Mammary microvascular endothelial cell (primary cell): ENCODE data around the gene PIGQ. TPM values are rescaled to one million over a fixed set of nuclear protein-coding genes. Genes with fewer than 3 reads are reported as not detected.

Source experiments
- total RNA-seq: library from RNA; depleted of rRNA; stranded (reverse); fragments of >200 nt; gene quantifications from 2 replicates; pipeline ENCODE4 v1.2.3, GENCODE V29; 2015

Gene PIGQ
- 25.9 and 26.0 TPM in 2 replicates for total RNA-seq

DNA sequence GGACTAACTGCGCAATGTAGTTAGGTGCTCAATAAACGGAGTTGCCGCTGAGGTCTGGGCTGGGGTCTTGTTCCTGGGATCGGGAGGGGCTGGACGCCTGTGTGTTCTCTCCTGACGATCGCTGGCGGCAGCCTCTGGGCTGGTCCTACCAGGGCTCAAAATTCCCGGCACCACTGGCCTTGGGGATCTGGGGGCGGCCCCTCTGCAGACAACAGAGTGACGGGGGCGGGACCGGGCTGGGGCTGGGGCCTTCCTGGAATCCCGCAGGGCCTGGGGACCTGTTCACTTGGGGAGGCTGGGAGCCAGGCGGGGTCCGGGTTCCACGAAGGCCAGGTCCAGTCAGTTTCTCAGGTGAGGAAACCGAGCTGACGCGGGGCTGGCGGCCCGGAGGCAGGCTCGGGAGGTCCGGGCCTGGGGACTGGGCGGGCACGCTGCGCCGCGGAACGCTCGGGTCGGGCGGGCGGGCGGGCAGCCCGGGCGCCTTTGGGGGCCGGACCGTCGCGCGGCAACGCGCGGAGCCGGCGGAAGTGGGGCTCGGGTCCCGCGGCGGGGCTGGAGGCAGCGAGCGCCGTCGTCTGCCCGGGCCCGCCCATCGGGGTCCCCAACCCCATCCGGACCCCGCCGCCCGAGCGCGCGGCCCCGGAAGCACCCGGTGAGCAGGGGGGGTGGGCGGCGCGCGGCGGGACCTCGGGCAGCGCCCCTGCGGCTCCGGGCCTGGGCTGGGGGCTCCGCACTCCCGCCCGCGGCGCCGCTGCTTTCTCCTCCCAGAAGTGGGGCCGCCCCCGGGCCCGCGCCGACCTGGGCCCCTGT lies at the start of gene PIGQ:
TSS of gene PIGQ (plus strand) at position 524 of the 810 bp plus-strand sequence. CDS start 4,107 bp downstream, outside the sequence.

GRCh38 chr16:527015-527903 lies 42.5 kb upstream of the PIGQ start, which contains the start of gene CAPN15:
TSS of gene CAPN15 (plus strand) at chr16:527712. CDS start at chr16:546839, 19,127 bp downstream.

GRCh38 chr16:560204-560700 lies 9.5 kb upstream of the PIGQ start, which contains the start of gene PRR35:
TSS of gene PRR35 (plus strand) at chr16:560394. CDS start at chr16:563295, 2,901 bp downstream.

GRCh38 chr16:566475-567372 lies 3.0 kb upstream of the PIGQ start, which contains the start of gene NHLRC4:
TSS of gene NHLRC4 (plus strand) at chr16:567005. CDS start at chr16:568048, 1,043 bp downstream.

GRCh38 chr16:589658-590187 lies 20.0 kb downstream of the PIGQ start, which contains the start of gene RAB40C:
TSS of gene RAB40C (plus strand) at chr16:590066. CDS start at chr16:590292, 226 bp downstream.

DNA sequence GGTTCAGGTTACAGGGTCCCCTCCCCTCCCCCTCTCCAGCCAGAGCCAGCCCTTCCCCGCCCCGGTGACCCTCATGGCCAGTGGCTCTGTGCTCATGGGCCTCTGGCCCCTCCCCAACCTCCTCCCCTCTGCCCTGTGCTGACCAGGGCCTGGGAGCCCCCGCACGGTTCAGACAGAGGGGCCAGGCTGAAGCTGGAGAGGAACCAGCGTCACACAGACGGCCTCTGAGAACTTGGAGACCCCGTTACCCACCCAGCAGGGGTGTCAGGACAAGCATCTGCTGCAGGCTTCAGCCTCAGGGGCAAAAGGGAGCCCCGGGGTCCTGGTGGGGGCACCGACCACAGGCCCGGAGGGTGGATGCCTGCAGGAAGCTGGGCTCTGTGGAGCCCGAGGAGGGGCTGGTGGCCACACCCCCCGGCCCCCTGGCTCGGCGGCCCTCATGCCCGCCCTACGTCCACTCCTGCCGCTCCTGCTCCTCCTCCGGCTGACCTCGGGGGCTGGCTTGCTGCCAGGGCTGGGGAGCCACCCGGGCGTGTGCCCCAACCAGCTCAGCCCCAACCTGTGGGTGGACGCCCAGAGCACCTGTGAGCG lies 61.1 kb downstream of the PIGQ start, which contains the start of gene WFIKKN1:
TSS of gene WFIKKN1 (plus strand) at position 171 of the 591 bp plus-strand sequence. CDS start at position 440, 269 bp downstream.

Other genes with a start within 250 kb of the PIGQ start
- gene AXIN1, start 217.2 kb upstream of the PIGQ start, total RNA-seq = 19.2 and 23.7 TPM in 2 replicates
- gene MRPL28, start 199.4 kb upstream of the PIGQ start, total RNA-seq = 146 and 154 TPM in 2 replicates
- 55.5 and 64.6 TPM in 2 replicates for gene PGAP6, start 188.0 kb upstream of the PIGQ start, total RNA-seq
- 125 and 136 TPM in 2 replicates for gene NME4, start 172.8 kb upstream of the PIGQ start, total RNA-seq
- 27.5 and 30.7 TPM in 2 replicates for gene DECR2, start 168.1 kb upstream of the PIGQ start, total RNA-seq
- 34.9 and 42.6 TPM in 2 replicates for gene RAB11FIP3, start 144.3 kb upstream of the PIGQ start, total RNA-seq
- gene CAPN15, start 42.3 kb upstream of the PIGQ start, total RNA-seq = 51.1 and 58.2 TPM in 2 replicates
- not detected in 2 replicates for gene PRR35, start 9.6 kb upstream of the PIGQ start, total RNA-seq
- 0.59 and 0.67 TPM in 2 replicates for gene NHLRC4, start 3.0 kb upstream of the PIGQ start, total RNA-seq
- 14.0 and 19.3 TPM in 2 replicates for gene RAB40C, start 20.1 kb downstream of the PIGQ start, total RNA-seq
- 0.10 TPM in 1 of 2 replicates, not detected in the other for gene WFIKKN1, start 61.0 kb downstream of the PIGQ start, total RNA-seq
- 146 and 160 TPM in 2 replicates for gene METTL26, start 66.3 kb downstream of the PIGQ start, total RNA-seq
- gene MCRIP2, start 71.9 kb downstream of the PIGQ start, total RNA-seq = 27.6 and 35.6 TPM in 2 replicates
- 6.9 and 10.6 TPM in 2 replicates for gene WDR90, start 79.4 kb downstream of the PIGQ start, total RNA-seq
- gene RHOT2, start 98.2 kb downstream of the PIGQ start, total RNA-seq = 39.1 and 50.4 TPM in 2 replicates
- gene RHBDL1, start 105.7 kb downstream of the PIGQ start, total RNA-seq = 0.07 and 0.69 TPM in 2 replicates
- 176 and 178 TPM in 2 replicates for gene STUB1, start 110.4 kb downstream of the PIGQ start, total RNA-seq
- gene JMJD8, start 114.4 kb downstream of the PIGQ start, total RNA-seq = 71.3 and 89.9 TPM in 2 replicates
- 9.1 and 9.5 TPM in 2 replicates for gene WDR24, start 120.4 kb downstream of the PIGQ start, total RNA-seq
- 0.07 TPM in 1 of 2 replicates, not detected in the other for gene FBXL16, start 135.8 kb downstream of the PIGQ start, total RNA-seq
- 32.8 and 48.0 TPM in 2 replicates for gene METRN, start 145.2 kb downstream of the PIGQ start, total RNA-seq
- 39.4 and 43.4 TPM in 2 replicates for gene ANTKMT, start 151.2 kb downstream of the PIGQ start, total RNA-seq
- not detected in 2 replicates for gene CCDC78, start 156.5 kb downstream of the PIGQ start, total RNA-seq
- 0.79 and 1.9 TPM in 2 replicates for gene HAGHL, start 157.1 kb downstream of the PIGQ start, total RNA-seq
- gene CIAO3, start 171.0 kb downstream of the PIGQ start, total RNA-seq = 25.8 and 30.2 TPM in 2 replicates
- gene MSLN, start 190.8 kb downstream of the PIGQ start, total RNA-seq = not detected in 2 replicates
- gene RPUSD1, start 218.4 kb downstream of the PIGQ start, total RNA-seq = 36.4 and 42.7 TPM in 2 replicates
- gene CHTF18, start 218.7 kb downstream of the PIGQ start, total RNA-seq = 19.6 and 19.7 TPM in 2 replicates
- not detected in 2 replicates for gene GNG13, start 230.8 kb downstream of the PIGQ start, total RNA-seq